Measurements from ENCODE around the gene KRTAP5-9. TPM values are rescaled to one million over a fixed set of nuclear protein-coding genes. Genes with fewer than 3 reads are reported as not detected.
"Not testable (repeated sequence)": the region's sequence is repeated elsewhere in the genome, so short reads cannot be mapped to it uniquely, and the experiment has no call there.

KRTAP5-9 gene
- total RNA-seq, 1 donor from 2014 or later, result not detected

DNA sequence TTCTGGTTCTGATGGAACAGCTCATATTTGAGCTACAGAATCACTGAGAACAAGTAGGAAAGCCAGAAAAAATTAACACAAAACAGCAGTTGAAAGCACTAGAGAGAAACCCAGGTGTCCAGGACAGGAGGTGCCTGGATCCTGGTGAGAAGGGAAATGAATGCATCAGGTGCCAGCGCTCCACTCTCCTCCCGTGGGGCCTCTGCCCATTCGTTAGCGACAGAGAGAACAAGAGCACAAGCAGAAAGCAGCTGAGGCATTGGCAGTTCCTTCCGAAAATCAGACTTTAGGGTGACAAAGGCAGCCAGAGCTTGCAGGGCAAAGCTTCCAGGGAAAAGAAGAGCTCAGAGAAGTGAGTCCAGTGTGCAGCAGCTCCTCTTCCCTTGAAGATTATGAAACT, 41.1 kb upstream of the KRTAP5-9 start:
- Histone ChIP-seq H3K9me3 (replicated peaks) (peaks cover 52% of the 10 kb centered on the region), H3K27ac (replicated peaks) (no peak overlapping the region)
- intact Hi-C loops (cut with micrococcal nuclease), result no loop called here

GRCh38 chr11:71518506-71519471, 29.4 kb upstream of the KRTAP5-9 start:
- no peak overlapping the region for H3K4me3 ChIP-seq
- no peaks in the 10 kb centered on the region for H3K27me3 ChIP-seq (ENCODE audit: low read depth)
- DNase-seq, result no peak
- H3K27ac ChIP-seq (replicated peaks), result no peak overlapping the region
- H3K4me1 ChIP-seq, result no peaks in the 10 kb centered on the region
- H3K36me3 ChIP-seq, result no peaks in the 10 kb centered on the region
- H3K9me3 ChIP-seq (replicated peaks), result peaks cover 5% of the 10 kb centered on the region
- intact Hi-C loops (cut with micrococcal nuclease), result no loop called here
- TF ChIP-seq CTCF (IDR thresholded peaks at IDR 0.05; ENCODE audit: borderline replicate concordance), result no peak

More for the DNA sequence above, 41.1 kb upstream of the KRTAP5-9 start:
- Histone ChIP-seq H3K4me3 (no peak overlapping the region), H3K36me3 (peaks cover 25% of the 10 kb centered on the region), H3K27me3 (ENCODE audit: low read depth) (no peaks in the 10 kb centered on the region), H3K4me1 (peaks cover 5% of the 10 kb centered on the region)
- no peak for TF ChIP-seq CTCF (IDR thresholded peaks at IDR 0.05; ENCODE audit: borderline replicate concordance)
- no peak for DNase-seq

- peaks cover 5% of the 10 kb centered on the region for H3K9me3 ChIP-seq (replicated peaks)
- no peak for TF ChIP-seq CTCF (IDR thresholded peaks at IDR 0.05; ENCODE audit: borderline replicate concordance)
- no peaks in the 10 kb centered on the region for H3K4me1 ChIP-seq
- no peak overlapping the region for H3K27ac ChIP-seq (replicated peaks)
- H3K4me3 ChIP-seq, result no peak overlapping the region
- no peaks in the 10 kb centered on the region for H3K36me3 ChIP-seq
- intact Hi-C loops (cut with micrococcal nuclease), result no loop called here
- no peaks in the 10 kb centered on the region for H3K27me3 ChIP-seq (ENCODE audit: low read depth)
- DNase-seq, result no peak
These were observed 28.7 kb upstream of the KRTAP5-9 start for GRCh38 chr11:71519546-71519945.

DNA sequence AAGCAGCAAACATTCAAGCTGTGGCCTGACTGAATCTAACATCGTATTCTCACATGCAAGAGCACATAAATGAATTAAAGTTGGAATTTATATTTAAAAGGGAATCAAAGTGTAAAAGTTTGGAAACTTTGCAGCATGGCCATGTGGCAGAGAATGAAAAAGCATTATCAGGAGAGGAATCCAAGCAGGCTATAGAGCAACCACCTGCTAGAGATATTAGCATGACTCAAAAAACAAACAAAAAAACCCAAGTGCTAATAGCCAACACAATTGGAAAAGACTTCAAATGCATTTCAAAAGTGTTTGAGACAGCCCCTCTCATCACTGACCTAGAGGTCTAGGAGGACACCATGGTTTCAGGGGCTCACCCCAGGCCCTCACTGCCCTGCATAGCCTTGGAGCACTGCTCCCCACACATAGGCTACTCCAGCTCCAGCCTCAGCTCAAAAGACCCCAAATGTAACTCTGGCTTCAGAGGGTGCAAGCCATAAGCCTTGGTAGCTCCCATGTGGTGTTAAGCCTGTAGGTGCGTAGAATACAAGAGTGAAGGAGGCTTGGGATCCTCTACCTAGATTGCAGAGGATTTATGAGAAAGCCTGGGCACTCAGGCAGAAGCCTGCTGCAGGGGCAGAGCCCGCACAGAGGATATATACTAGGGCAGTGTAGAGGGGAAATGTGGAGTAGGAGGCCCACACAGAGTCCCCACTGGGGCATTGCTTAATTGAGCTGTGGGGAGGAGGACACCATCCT, 22.9 kb upstream of the KRTAP5-9 start:
- Histone ChIP-seq H3K27me3 (ENCODE audit: low read depth) (peaks cover 7% of the 10 kb centered on the region), H3K4me1 (no peaks in the 10 kb centered on the region), H3K9me3 (replicated peaks) (no peaks in the 10 kb centered on the region), H3K36me3 (no peaks in the 10 kb centered on the region), H3K4me3 (no peak overlapping the region), H3K27ac (replicated peaks) (no peak overlapping the region)
- TF ChIP-seq CTCF (IDR thresholded peaks at IDR 0.05; ENCODE audit: borderline replicate concordance), result no peak
- intact Hi-C loops (cut with micrococcal nuclease), result no loop called here
- DNase-seq, result no peak

- TF ChIP-seq CTCF (IDR thresholded peaks at IDR 0.05; ENCODE audit: borderline replicate concordance), result no peak
- Histone ChIP-seq H3K4me3 (no peak overlapping the region), H3K9me3 (replicated peaks) (no peaks in the 10 kb centered on the region), H3K4me1 (no peaks in the 10 kb centered on the region), H3K27ac (replicated peaks) (no peak overlapping the region), H3K36me3 (no peaks in the 10 kb centered on the region), H3K27me3 (ENCODE audit: low read depth) (peaks cover 7% of the 10 kb centered on the region)
- intact Hi-C loops (cut with micrococcal nuclease), result no loop called here
- DNase-seq, result no peak
These were observed 22.2 kb upstream of the KRTAP5-9 start for GRCh38 chr11:71525938-71526495.

DNA sequence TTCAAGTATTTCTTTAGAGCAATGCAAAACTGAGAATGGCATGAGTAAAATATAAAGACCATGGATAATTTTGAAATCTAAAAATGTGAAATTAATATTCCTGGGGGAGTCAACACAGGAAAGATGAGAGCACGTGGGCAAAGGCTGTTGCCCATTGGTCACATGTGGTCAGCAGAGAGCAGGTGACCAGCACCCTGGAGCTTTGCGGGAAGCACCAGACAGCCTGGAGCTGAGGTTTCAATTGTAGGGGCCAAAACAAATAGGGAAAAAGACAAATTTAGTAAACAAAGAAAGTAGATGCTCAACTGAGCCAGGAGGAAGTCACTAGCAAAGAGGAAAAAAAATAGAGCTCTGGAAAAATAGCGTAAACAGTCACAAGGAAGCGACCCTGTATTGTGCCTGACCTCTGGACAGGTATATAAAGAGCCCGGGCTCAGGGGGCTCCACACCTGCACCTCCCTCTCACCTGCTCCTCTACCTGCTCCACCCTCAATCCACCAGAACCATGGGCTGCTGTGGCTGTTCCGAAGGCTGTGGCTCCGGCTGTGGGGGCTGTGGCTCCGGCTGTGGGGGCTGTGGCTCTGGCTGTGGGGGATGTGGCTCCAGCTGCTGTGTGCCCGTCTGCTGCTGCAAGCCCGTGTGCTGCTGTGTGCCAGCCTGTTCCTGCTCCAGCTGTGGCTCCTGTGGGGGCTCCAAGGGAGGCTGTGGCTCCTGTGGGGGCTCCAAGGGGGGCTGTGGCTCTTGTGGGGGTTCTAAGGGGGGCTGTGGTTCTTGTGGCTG, 21.2 kb upstream of the KRTAP5-9 start, which contains the start of gene KRTAP5-7:
Gene KRTAP5-7 (plus strand): TSS at position 472 of the 780 bp plus-strand sequence. CDS start 34 bp downstream, at position 506.
- H3K9me3 ChIP-seq (replicated peaks); DNase-seq; H3K27ac ChIP-seq (replicated peaks); H3K4me1 ChIP-seq; H3K36me3 ChIP-seq; H3K27me3 ChIP-seq (ENCODE audit: low read depth); intact Hi-C loops (cut with micrococcal nuclease); H3K4me3 ChIP-seq: not testable (repeated sequence)

Measured in left ventricle myocardium inferior (tissue), 1 donor.